GM12892 (cell line): ENCODE measurements around the gene PTPA.

Experiments
- POLR2A ChIP-seq: IDR thresholded peaks from 2 replicates; pipeline ENCODE4 v1.6.1; 2011; ENCODE audit warnings: low read depth, low read length, control low read depth
- POLR2AphosphoS5 ChIP-seq: IDR thresholded peaks from 2 replicates; pipeline ENCODE4 v1.6.1; 2011; ENCODE audit warnings: low read depth, low read length, control low read depth
- TAF1 ChIP-seq: IDR thresholded peaks from 2 replicates; pipeline ENCODE4 v1.6.1; 2011; ENCODE audit warnings: low read depth, mild to moderate bottlenecking, control low read depth, low read length, borderline replicate concordance

- no peak for TF ChIP-seq TAF1
- TF ChIP-seq POLR2A, result no peak
- no peak for TF ChIP-seq POLR2AphosphoS5
These were observed 66.2 kb downstream of the PTPA start for GRCh38 chr9:129177443-129177790.
